Occipital lobe (tissue), 3 donors: ENCODE measurements around the gene PXN. TPM values are rescaled to one million over a fixed set of nuclear protein-coding genes. Genes with fewer than 3 reads are reported as not detected.

Experiments used
- DNase-seq: peaks from one replicate; lab custom pipeline; 2025; lab: John Stamatoyannopoulos, UW
- small RNA-seq: library from RNA; depleted of rRNA; stranded (forward); fragments of <200 nt; gene quantifications from one replicate; pipeline ENCODE3, GENCODE V24; 2014
- total RNA-seq: library from RNA; depleted of rRNA; stranded (reverse); fragments of >200 nt; gene quantifications from one replicate; pipeline ENCODE4 v1.2.3, GENCODE V29; 2014

Gene PXN
- total RNA-seq, 1 donor from 2014 or later = 2.8 TPM

GRCh38 chr12:120180975-120181374, 84.6 kb downstream of the PXN start:
- DNase-seq = no peak

GRCh38 chr12:120175537-120175936, 90.0 kb downstream of the PXN start:
- DNase-seq = no peak

GRCh38 chr12:120175062-120175461, 90.5 kb downstream of the PXN start:
- no peak for DNase-seq

GRCh38 chr12:120172053-120172452, 93.5 kb downstream of the PXN start:
- DNase-seq = no peak

DNA sequence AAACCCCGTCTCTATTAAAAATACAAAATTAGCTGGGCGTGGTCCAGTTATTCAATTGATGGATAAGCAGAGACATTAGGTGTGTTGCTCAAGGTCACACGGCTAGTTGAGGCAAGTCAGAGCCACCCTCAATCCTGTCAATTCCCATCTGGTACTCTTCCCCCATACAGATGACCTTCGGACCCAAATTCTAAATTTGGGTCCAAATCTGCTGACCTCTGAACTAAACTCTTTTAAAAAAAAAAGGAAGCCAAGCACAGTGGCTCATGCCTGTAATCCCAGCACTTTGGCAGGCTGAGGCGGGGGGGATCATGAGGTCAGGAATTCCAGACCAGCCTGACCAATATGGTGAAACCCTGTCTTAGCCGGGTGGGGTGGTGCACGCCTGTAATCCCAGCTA, 94.9 kb downstream of the PXN start:
- DNase-seq = no peak

DNA sequence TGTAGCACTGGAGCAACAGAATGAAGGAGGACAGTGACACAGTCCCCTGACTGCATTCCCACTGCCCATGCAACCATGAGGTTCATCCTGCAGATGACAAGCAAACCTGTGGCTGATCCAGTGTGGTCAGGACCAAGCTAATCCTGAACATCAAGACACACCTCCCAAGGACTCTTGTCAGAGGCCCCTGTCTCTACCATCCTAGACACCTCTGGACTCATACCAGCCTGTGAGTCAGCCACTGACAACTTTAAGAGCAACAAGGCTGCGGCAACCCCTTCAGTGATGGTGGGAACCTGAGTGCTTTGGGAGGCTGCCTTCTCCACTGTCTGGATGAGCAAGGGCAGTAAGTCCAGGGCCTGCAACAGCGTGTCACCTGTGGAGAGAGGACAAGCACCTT, 95.6 kb downstream of the PXN start:
- no peak for DNase-seq

DNA sequence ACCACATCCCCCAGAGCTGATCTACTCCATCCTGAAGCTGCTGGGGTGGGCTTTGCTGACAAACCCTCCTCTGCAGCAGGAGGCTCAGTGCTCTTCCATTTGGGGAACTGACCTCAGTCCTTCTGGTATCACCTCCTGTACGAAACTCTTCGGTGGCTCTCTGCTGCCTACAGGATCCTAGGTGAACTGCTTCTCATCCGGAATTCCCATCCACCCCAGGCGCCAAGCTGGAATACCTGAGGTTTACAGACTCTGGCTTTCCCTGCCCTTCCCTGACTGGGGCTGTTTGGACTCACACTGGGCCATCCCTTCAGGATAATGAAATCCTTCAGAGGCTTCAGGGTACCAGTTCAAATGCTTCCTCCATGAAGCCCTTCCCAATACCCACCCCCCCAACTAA, 97.2 kb downstream of the PXN start:
- DNase-seq = no peak

DNA sequence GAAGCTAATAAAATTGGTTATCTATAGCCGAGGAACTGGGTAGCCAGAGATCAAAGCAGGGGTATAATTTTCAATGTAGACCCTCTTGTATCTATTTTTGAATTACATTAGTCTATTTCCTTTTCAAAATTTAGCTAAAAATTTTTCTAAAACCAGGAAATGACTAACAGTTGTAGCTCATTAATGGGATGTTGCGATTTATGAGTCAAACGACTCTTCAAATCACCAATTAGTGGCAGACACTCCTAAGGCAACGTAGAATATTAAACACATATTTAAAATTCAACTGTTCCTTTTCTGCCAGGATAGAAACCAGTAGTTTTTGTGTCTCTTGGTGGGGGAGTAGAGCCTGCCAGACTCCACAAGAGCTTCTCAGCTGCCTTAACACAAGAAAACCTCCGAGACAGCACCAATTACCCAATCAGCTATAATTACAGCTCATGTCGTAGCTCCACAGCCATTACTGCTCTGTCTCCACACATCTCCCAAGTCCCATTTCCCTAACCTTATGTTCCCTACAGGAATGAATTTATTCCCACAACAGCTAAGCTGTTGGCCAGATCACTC, 97.9 kb downstream of the PXN start:
- DNase-seq = no peak

- DNase-seq = no peak
Measured at GRCh38 chr12:120164293-120164692, 101.2 kb downstream of the PXN start.

DNA sequence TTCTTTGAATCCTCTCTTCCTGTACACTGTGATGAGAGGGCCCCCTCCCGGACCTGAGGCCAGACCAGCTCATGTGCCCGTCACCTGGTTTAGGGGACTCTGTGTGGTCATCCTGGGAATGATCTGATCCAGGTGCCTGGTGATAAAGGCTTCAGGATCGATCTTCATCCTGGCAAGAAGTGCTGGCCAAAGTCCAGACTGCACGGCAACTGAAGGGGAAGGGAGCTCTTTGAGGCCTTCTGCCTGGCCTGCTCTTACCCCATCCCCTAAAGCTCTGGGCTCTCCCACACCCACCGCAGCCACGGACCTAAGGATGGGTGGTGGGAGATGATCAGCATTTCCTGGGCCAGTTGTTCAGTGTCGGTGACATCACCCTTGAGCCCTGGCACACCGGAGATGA, 102.8 kb downstream of the PXN start:
- no peak for DNase-seq

- DNase-seq = no peak
Measured at GRCh38 chr12:120161852-120162251, 103.7 kb downstream of the PXN start.

Small RNA genes lying within 50 kb of the gene (small RNA-seq; reads per million reads assigned to genes)
- 253 reads per million, percentile 97 among the genes with 10 or more reads in this experiment for gene RNU4-1
- 1,013 reads per million, percentile 99 among the genes with 10 or more reads in this experiment for gene RNU4-2
- not detected for gene RNU6-1088P

Other genes with a start within 250 kb of the PXN start
- 34.8 TPM for gene RAB35, start 149.0 kb downstream of the PXN start, total RNA-seq
- gene GCN1, start 71.0 kb downstream of the PXN start, total RNA-seq = 53.7 TPM
- gene RPLP0, start 64.6 kb downstream of the PXN start, total RNA-seq = 1,592 TPM
- gene RNU4-2, start 26.2 kb upstream of the PXN start, total RNA-seq = under 0.01 TPM
- under 0.01 TPM for gene RNU4-1, start 27.5 kb upstream of the PXN start, total RNA-seq
- 4.5 TPM for gene SIRT4, start 36.6 kb upstream of the PXN start, total RNA-seq
- not detected for gene PLA2G1B, start 62.0 kb upstream of the PXN start, total RNA-seq
- gene MSI1, start 103.4 kb upstream of the PXN start, total RNA-seq = 7.5 TPM
- 367 TPM for gene COX6A1, start 172.4 kb upstream of the PXN start, total RNA-seq
- 10.0 TPM for gene TRIAP1, start 180.7 kb upstream of the PXN start, total RNA-seq
- gene GATC, start 180.7 kb upstream of the PXN start, total RNA-seq = 27.6 TPM
- 87.8 TPM for gene SRSF9, start 204.0 kb upstream of the PXN start, total RNA-seq
- gene DYNLL1, start 230.4 kb upstream of the PXN start, total RNA-seq = 252 TPM